MM.1S (cell line): ENCODE measurements around the gene LCP2.

Experiments
- DNase-seq: peaks from one replicate; pipeline ENCODE4 v3.0.0-alpha.2; 2015
- H2AFZ ChIP-seq: fragments of 300-600 bp; sonication (generic); 2 replicates; pipeline ENCODE4 v1.6.0; 2016; ENCODE audit warnings: antibody characterized with exemption, low read length
- H3F3A ChIP-seq: fragments of 300-600 bp; sonication (generic); 2 replicates; pipeline ENCODE4 v1.6.1; 2016; ENCODE audit warnings: mild to moderate bottlenecking, antibody characterized with exemption, low read length, moderate library complexity, mixed read lengths; ENCODE audit not compliant: insufficient read depth
- H3K27ac ChIP-seq: fragments of 300-600 bp; sonication (generic); 2 replicates; pipeline ENCODE4 v1.5.1; 2016; ENCODE audit warnings: mild to moderate bottlenecking, low read length
- H3K27me3 ChIP-seq: fragments of 300-600 bp; sonication (generic); replicated peaks from 2 replicates; pipeline ENCODE4 v1.6.0; 2016; ENCODE audit warnings: low read length; ENCODE audit not compliant: insufficient read depth
- H3K36me3 ChIP-seq: fragments of 300-600 bp; sonication (generic); replicated peaks from 2 replicates; pipeline ENCODE4 v1.6.1; 2016; ENCODE audit warnings: mild to moderate bottlenecking, low read length, mixed read lengths; ENCODE audit not compliant: insufficient read depth
- H3K4me1 ChIP-seq: fragments of 300-600 bp; sonication (generic); 2 replicates; pipeline ENCODE4 v1.6.1; 2016; ENCODE audit warnings: low read length, mixed read lengths
- H3K4me2 ChIP-seq: fragments of 300-600 bp; sonication (generic); 2 replicates; pipeline ENCODE4 v1.6.0; 2016; ENCODE audit warnings: low read depth, low read length
- H3K4me3 ChIP-seq: fragments of 300-600 bp; sonication (generic); 2 replicates; pipeline ENCODE4 v1.5.1; 2016; ENCODE audit warnings: low read length, mixed read lengths
- H3K79me2 ChIP-seq: fragments of 300-600 bp; sonication (generic); 2 replicates; pipeline ENCODE4 v1.6.1; 2016; ENCODE audit warnings: mixed run types, low read length, mixed read lengths
- H3K9ac ChIP-seq: fragments of 300-600 bp; sonication (generic); 2 replicates; pipeline ENCODE4 v1.6.1; 2016; ENCODE audit warnings: low read length, mixed read lengths
- H3K9me2 ChIP-seq: fragments of 300-600 bp; sonication (generic); replicated peaks from 2 replicates; pipeline ENCODE4 v1.6.1; 2016; ENCODE audit warnings: mild to moderate bottlenecking, low read length, mixed read lengths; ENCODE audit not compliant: insufficient read depth
- H3K9me3 ChIP-seq: fragments of 300-600 bp; sonication (generic); replicated peaks from 2 replicates; pipeline ENCODE4 v1.6.1; 2016; ENCODE audit warnings: mild to moderate bottlenecking, low read length, mixed read lengths; ENCODE audit not compliant: insufficient read depth
- H4K20me1 ChIP-seq: fragments of 300-600 bp; sonication (generic); 2 replicates; pipeline ENCODE4 v1.6.1; 2016; ENCODE audit warnings: mild to moderate bottlenecking, low read length, moderate library complexity, mixed read lengths; ENCODE audit not compliant: insufficient read depth
- CTCF ChIP-seq: fragments of 300-600 bp; sonication (generic); IDR thresholded peaks from 2 replicates; pipeline ENCODE4 v1.5.1; 2016; ENCODE audit warnings: antibody characterized with exemption, low read length, mixed read lengths
- EZH2 ChIP-seq: fragments of 300-600 bp; sonication (generic); optimal IDR thresholded peaks from 2 replicates; pipeline ENCODE3; 2017; ENCODE audit warnings: low read depth, mild to moderate bottlenecking, antibody characterized with exemption, low read length, mixed read lengths
- EZH2phosphoT487 ChIP-seq: fragments of 300-600 bp; sonication (generic); IDR thresholded peaks from 2 replicates; pipeline ENCODE4 v1.6.1; 2018; ENCODE audit warnings: antibody characterized with exemption, low read length

LCP2 gene

GRCh38 chr5:170339780-170340167 lies 42.2 kb upstream of the LCP2 start:
- H3K9me3 ChIP-seq, result no peaks in the 10 kb centered on the region
- H3K27ac ChIP-seq, result no peak overlapping the region
- H3K4me3 ChIP-seq, result no peak overlapping the region
- H3K36me3 ChIP-seq, result no peaks in the 10 kb centered on the region
- no peaks in the 10 kb centered on the region for H3F3A ChIP-seq
- peaks cover 13% of the 10 kb centered on the region for H3K4me1 ChIP-seq
- H4K20me1 ChIP-seq, result no peaks in the 10 kb centered on the region
- no peak overlapping the region for H3K9ac ChIP-seq
- H3K9me2 ChIP-seq, result no peaks in the 10 kb centered on the region
- DNase-seq, result no peak
- no peak overlapping the region for H3K4me2 ChIP-seq
- no peak overlapping the region for H2AFZ ChIP-seq
- H3K79me2 ChIP-seq, result no peaks in the 10 kb centered on the region
- TF ChIP-seq EZH2phosphoT487, result no peak
- no peak for TF ChIP-seq CTCF
- no peak for TF ChIP-seq EZH2
- no peaks in the 10 kb centered on the region for H3K27me3 ChIP-seq

GRCh38 chr5:170338933-170339779 lies 41.6 kb upstream of the LCP2 start:
- H3K79me2 ChIP-seq, result no peaks in the 10 kb centered on the region
- peaks cover 13% of the 10 kb centered on the region for H3K4me1 ChIP-seq
- TF ChIP-seq CTCF (peak; percentile 100), EZH2 (no peak), EZH2phosphoT487 (no peak)
- H4K20me1 ChIP-seq, result no peaks in the 10 kb centered on the region
- no peak overlapping the region for H2AFZ ChIP-seq
- no peak overlapping the region for H3K4me3 ChIP-seq
- no peaks in the 10 kb centered on the region for H3K9me2 ChIP-seq
- H3K9ac ChIP-seq, result no peak overlapping the region
- peak; percentile 81 for DNase-seq
- no peaks in the 10 kb centered on the region for H3F3A ChIP-seq
- no peaks in the 10 kb centered on the region for H3K9me3 ChIP-seq
- H3K27me3 ChIP-seq, result no peaks in the 10 kb centered on the region
- no peak overlapping the region for H3K4me2 ChIP-seq
- no peaks in the 10 kb centered on the region for H3K36me3 ChIP-seq
- no peak overlapping the region for H3K27ac ChIP-seq

- H3K79me2 ChIP-seq, result no peaks in the 10 kb centered on the region
- TF ChIP-seq EZH2phosphoT487, result no peak
- no peak overlapping the region for H3K4me3 ChIP-seq
- no peaks in the 10 kb centered on the region for H3K27me3 ChIP-seq
- no peaks in the 10 kb centered on the region for H4K20me1 ChIP-seq
- H3K36me3 ChIP-seq, result no peaks in the 10 kb centered on the region
- no peak overlapping the region for H3K27ac ChIP-seq
- H3F3A ChIP-seq, result peaks cover 5% of the 10 kb centered on the region; the same call in 1 of the 2 replicates
- no peaks in the 10 kb centered on the region for H3K9me2 ChIP-seq
- no peak for DNase-seq
- no peak overlapping the region for H3K9ac ChIP-seq
- no peak overlapping the region for H3K4me2 ChIP-seq
- H2AFZ ChIP-seq, result no peak overlapping the region
- H3K9me3 ChIP-seq, result no peaks in the 10 kb centered on the region
- H3K4me1 ChIP-seq, result peaks cover 22% of the 10 kb centered on the region
Measured at GRCh38 chr5:170338291-170338690, 40.7 kb upstream of the LCP2 start.
